Ovary (tissue), 3 donors: ENCODE results near the gene IQGAP2.

Experiments used
- POLR2A ChIP-seq: fragments of 450-650 bp; IDR thresholded peaks from one replicate; pipeline ENCODE4 v1.6.1; 2017; ENCODE audit warnings: antibody characterized with exemption, mild to moderate bottlenecking, moderate library complexity
- TF ChIP-seq, protein P1 (sequence below), 3 donors: fragments of 450-650 bp in 2 of 3; fragments of 200-600 bp in 1 of 3; IDR thresholded peaks; one replicate each; pipeline versions ENCODE4 v1.5.1 to v1.8.0; 2016 to 2022; ENCODE audit warnings: antibody characterized with exemption in 3 of 3, mild to moderate bottlenecking in 1 of 3
- donor health status: DM: no; HTN: no; CAD: no.

DNA sequence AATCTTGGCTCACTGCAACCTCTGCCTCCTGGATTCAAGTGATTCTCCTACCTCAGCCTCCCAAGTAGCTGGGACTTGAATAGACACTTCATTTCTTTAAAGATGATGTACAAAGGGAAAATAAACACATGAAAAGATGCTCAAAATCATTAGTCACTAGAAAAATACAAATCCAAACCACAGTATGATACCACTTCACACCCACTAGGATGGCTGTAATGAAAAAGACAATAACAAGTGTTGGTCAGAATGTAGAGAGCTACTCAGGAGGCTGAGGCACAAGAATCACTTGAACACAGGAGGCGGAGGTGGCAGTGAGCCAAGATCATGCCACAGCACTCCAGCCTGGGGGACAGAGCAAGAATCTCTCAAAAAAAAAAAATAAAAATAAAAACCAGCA lies 207.1 kb downstream of the IQGAP2 start:
- no peak for TF ChIP-seq POLR2A
- TF ChIP-seq, protein P1, sequence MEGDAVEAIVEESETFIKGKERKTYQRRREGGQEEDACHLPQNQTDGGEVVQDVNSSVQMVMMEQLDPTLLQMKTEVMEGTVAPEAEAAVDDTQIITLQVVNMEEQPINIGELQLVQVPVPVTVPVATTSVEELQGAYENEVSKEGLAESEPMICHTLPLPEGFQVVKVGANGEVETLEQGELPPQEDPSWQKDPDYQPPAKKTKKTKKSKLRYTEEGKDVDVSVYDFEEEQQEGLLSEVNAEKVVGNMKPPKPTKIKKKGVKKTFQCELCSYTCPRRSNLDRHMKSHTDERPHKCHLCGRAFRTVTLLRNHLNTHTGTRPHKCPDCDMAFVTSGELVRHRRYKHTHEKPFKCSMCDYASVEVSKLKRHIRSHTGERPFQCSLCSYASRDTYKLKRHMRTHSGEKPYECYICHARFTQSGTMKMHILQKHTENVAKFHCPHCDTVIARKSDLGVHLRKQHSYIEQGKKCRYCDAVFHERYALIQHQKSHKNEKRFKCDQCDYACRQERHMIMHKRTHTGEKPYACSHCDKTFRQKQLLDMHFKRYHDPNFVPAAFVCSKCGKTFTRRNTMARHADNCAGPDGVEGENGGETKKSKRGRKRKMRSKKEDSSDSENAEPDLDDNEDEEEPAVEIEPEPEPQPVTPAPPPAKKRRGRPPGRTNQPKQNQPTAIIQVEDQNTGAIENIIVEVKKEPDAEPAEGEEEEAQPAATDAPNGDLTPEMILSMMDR (IDR thresholded peaks at IDR 0.05): no peak
